MM.1S (cell line): Measurements from ENCODE around the gene ESYT3.
"Not testable (repeated sequence)": the region's sequence is repeated elsewhere in the genome, so short reads cannot be mapped to it uniquely, and the experiment has no call there.

Source experiments
- CTCF ChIP-seq: fragments of 300-600 bp; sonication (generic); IDR thresholded peaks from 2 replicates; pipeline ENCODE4 v1.5.1; 2016; ENCODE audit warnings: antibody characterized with exemption, low read length, mixed read lengths
- EZH2 ChIP-seq: fragments of 300-600 bp; sonication (generic); optimal IDR thresholded peaks from 2 replicates; pipeline ENCODE3; 2017; ENCODE audit warnings: low read depth, mild to moderate bottlenecking, antibody characterized with exemption, low read length, mixed read lengths
- EZH2phosphoT487 ChIP-seq: fragments of 300-600 bp; sonication (generic); IDR thresholded peaks from 2 replicates; pipeline ENCODE4 v1.6.1; 2018; ENCODE audit warnings: antibody characterized with exemption, low read length

- not testable (repeated sequence) for TF ChIP-seq CTCF, EZH2, EZH2phosphoT487
Observed at GRCh38 chr3:138484672-138485071, 50.3 kb downstream of the ESYT3 start.
